CD4-positive, alpha-beta memory T cell (primary cell): Measurements from ENCODE around the gene SMIM26. TPM values are rescaled to one million over a fixed set of nuclear protein-coding genes. Genes with fewer than 3 reads are reported as not detected.
"Not testable (repeated sequence)": the region's sequence is repeated elsewhere in the genome, so short reads cannot be mapped to it uniquely, and the experiment has no call there.

Experiments used
- CTCF ChIA-PET: fragments of 350-600 bp; sonication (Branson Sonifier 250); formaldehyde crosslinking; loops from one replicate; lab custom pipeline; 2021; ENCODE audit warnings: inconsistent platforms; ENCODE audit not compliant: partially characterized antibody; lab: Charles Lee
- POLR2A ChIA-PET: fragments of 350-600 bp; sonication (Branson Sonifier 250); formaldehyde crosslinking; loops from one replicate; lab custom pipeline; 2021; ENCODE audit not compliant: partially characterized antibody; lab: Charles Lee
- DNase-seq, 5 donors: peaks; one replicate each; pipeline versions ENCODE4 v3.0.0 to v3.0.0-alpha.2; 2020 to 2022; ENCODE audit warnings: mixed read lengths in 1 of 5
- H3K27ac ChIP-seq: one replicate; pipeline ENCODE4 v1.7.0; 2013; ENCODE audit warnings: low read depth, low read length
- H3K27me3 ChIP-seq: 2 replicates; pipeline ENCODE4 v1.7.0; 2013; ENCODE audit warnings: mild to moderate bottlenecking, low read length, moderate library complexity; ENCODE audit not compliant: insufficient read depth
- H3K36me3 ChIP-seq: 2 replicates; pipeline ENCODE4 v1.7.0; 2013; ENCODE audit warnings: mild to moderate bottlenecking, low read length, moderate library complexity; ENCODE audit not compliant: insufficient read depth
- H3K4me1 ChIP-seq: 2 replicates; pipeline ENCODE4 v1.7.0; 2013; ENCODE audit warnings: mild to moderate bottlenecking, low read length, moderate library complexity; ENCODE audit not compliant: insufficient read depth
- H3K4me3 ChIP-seq, 2 donors: one replicate each; pipeline ENCODE4 v1.7.0; 2013; ENCODE audit warnings: low read length in 2 of 2, mild to moderate bottlenecking in 1 of 2
- H3K9me3 ChIP-seq, 2 donors: one replicate each; pipeline ENCODE4 v1.7.0; 2013; ENCODE audit warnings: low read length in 2 of 2, control low read depth in 1 of 2; ENCODE audit not compliant: control insufficient read depth in 1 of 2
- H3K27ac Mint-ChIP-seq, 7 donors: one replicate each; pipeline ENCODE4 v1.8.0; 2020 to 2021; ENCODE audit warnings: mixed read lengths in 7 of 7, mild to moderate bottlenecking in 6 of 7, inconsistent platforms in 3 of 7, moderate library complexity in 3 of 7
- H3K27me3 Mint-ChIP-seq, 2 donors: one replicate each; pipeline ENCODE4 v1.8.0; 2020 to 2021; ENCODE audit warnings: mixed read lengths in 2 of 2
- H3K36me3 Mint-ChIP-seq, 2 donors: one replicate each; pipeline ENCODE4 v1.8.0; 2020 to 2021; ENCODE audit warnings: mixed read lengths in 2 of 2, inconsistent platforms in 1 of 2, mild to moderate bottlenecking in 1 of 2
- H3K4me1 Mint-ChIP-seq, 4 donors: one replicate each; pipeline ENCODE4 v1.8.0; 2020 to 2021; ENCODE audit warnings: mixed read lengths in 4 of 4, mild to moderate bottlenecking in 1 of 4
- H3K4me3 Mint-ChIP-seq, 8 donors: one replicate each; pipeline ENCODE4 v1.8.0; 2020 to 2021; ENCODE audit warnings: mixed read lengths in 8 of 8, mild to moderate bottlenecking in 7 of 8, moderate library complexity in 6 of 8, inconsistent platforms in 3 of 8
- H3K9me3 Mint-ChIP-seq, 8 donors: one replicate each; pipeline ENCODE4 v1.8.0; 2020 to 2021; ENCODE audit warnings: mixed read lengths in 8 of 8, mild to moderate bottlenecking in 5 of 8, inconsistent platforms in 3 of 8, moderate library complexity in 1 of 8
- intact Hi-C: fragments of 100-400 bp; cut with micrococcal nuclease; formaldehyde crosslinking; loops from one replicate; pipeline ENCODE4 v1.15.1; 2023
- polyA plus RNA-seq, 2 donors: library from polyadenylated mRNA; unstranded; fragments of 300-500 nt; fragmentation: Illumina TruSeq; gene quantifications; one replicate each; pipeline ENCODE4 v1.2.3, GENCODE V29; 2021
- total RNA-seq, 2 experiments: library from RNA; stranded (reverse); gene quantifications; one replicate each; pipeline ENCODE4 v1.2.3, GENCODE V29; 2021

SMIM26 gene
- 10 to 100 TPM; 60.2 to 64.2 TPM for total RNA-seq
- 100 to 1,000 TPM; 186 to 233 TPM for polyA plus RNA-seq

GRCh38 chr20:18566892-18567738, at the start of gene SMIM26:
SMIM26 (plus strand) TSS chr20:18567432; CDS start chr20:18567479, 47 bp downstream.
- Mint-ChIP-seq H3K9me3 (peaks cover 0 to 4% (median under 1%) of the 10 kb centered on the region in 8 donors), H3K36me3 (peaks cover 25 to 39% of the 10 kb centered on the region in 2 donors), H3K4me3 (peak within 1 kb of the TSS; percentile 94 to 99 (median 97)), H3K4me1 (peaks cover 9 to 34% (median 14%) of the 10 kb centered on the region in 4 donors), H3K27me3 (no peaks in the 10 kb centered on the region), H3K27ac (peak within 1 kb of the TSS; percentile 93 to 100 (median 99))
- peaks cover 9% of the 10 kb centered on the region for H3K36me3 ChIP-seq
- peaks cover 13% of the 10 kb centered on the region for H3K4me1 ChIP-seq
- intact Hi-C loops, result loop anchor here (1.0 to 10.0 kb wide), 7 partner anchors 20 to 599 kb away; partner anchors contain the start of genes DZANK1, KAT14, PET117 and POLR3F
- ChIA-PET CTCF (no interaction called here), POLR2A (interaction anchor here (1.0 to 6.7 kb wide), 11 partner anchors 18 to 429 kb away, joined by 3 to 63 read pairs (median 4); partner anchors contain the start of genes DTD1, KAT14, PET117 and RBBP9)
- peak; percentile 92 to 94 (median 93) for DNase-seq
- H3K27me3 ChIP-seq, result no peaks in the 10 kb centered on the region
- H3K27ac ChIP-seq, result peak within 1 kb of the TSS; percentile 96
- H3K9me3 ChIP-seq, result no peaks in the 10 kb centered on the region
- peak within 1 kb of the TSS; percentile 77 to 78 for H3K4me3 ChIP-seq

- H3K27me3 Mint-ChIP-seq, H3K4me1 ChIP-seq, POLR2A ChIA-PET, H3K4me3 ChIP-seq, H3K27me3 ChIP-seq, DNase-seq, H3K4me1 Mint-ChIP-seq, H3K27ac ChIP-seq, CTCF ChIA-PET, intact Hi-C loops, H3K4me3 Mint-ChIP-seq, H3K9me3 Mint-ChIP-seq, H3K27ac Mint-ChIP-seq, H3K9me3 ChIP-seq: not testable (repeated sequence)
- H3K36me3 ChIP-seq, result peaks cover 23% of the 10 kb centered on the region
- H3K36me3 Mint-ChIP-seq, result peaks cover 25 to 26% of the 10 kb centered on the region in 2 donors
These were observed 45.2 kb upstream of the SMIM26 start for GRCh38 chr20:18522066-18522465.

- POLR2A ChIA-PET, result no interaction called here
- no peak overlapping the region for H3K27ac Mint-ChIP-seq
- intact Hi-C loops, result no loop called here
- DNase-seq, result no peak
- Histone ChIP-seq H3K4me1 (no peaks in the 10 kb centered on the region), H3K27me3 (no peaks in the 10 kb centered on the region), H3K4me3 (no peak overlapping the region), H3K27ac (no peak overlapping the region), H3K9me3 (no peaks in the 10 kb centered on the region), H3K36me3 (peaks cover 32% of the 10 kb centered on the region)
- H3K4me1 Mint-ChIP-seq, result no peaks in the 10 kb centered on the region
- no peaks in the 10 kb centered on the region for H3K27me3 Mint-ChIP-seq
- no peak overlapping the region for H3K4me3 Mint-ChIP-seq
- no peaks in the 10 kb centered on the region for H3K9me3 Mint-ChIP-seq
- H3K36me3 Mint-ChIP-seq, result peaks cover 33 to 34% of the 10 kb centered on the region in 2 donors
- CTCF ChIA-PET, result no interaction called here
These were observed 44.2 kb upstream of the SMIM26 start for GRCh38 chr20:18523066-18523465.

- no peaks in the 10 kb centered on the region for H3K27me3 Mint-ChIP-seq
- ChIA-PET POLR2A (no interaction called here), CTCF (no interaction called here)
- H3K4me3 ChIP-seq, result no peak overlapping the region
- no peak overlapping the region for H3K27ac ChIP-seq
- H3K4me3 Mint-ChIP-seq, result no peak overlapping the region
- H3K36me3 Mint-ChIP-seq, result peaks cover 46 to 50% of the 10 kb centered on the region in 2 donors
- no peak for DNase-seq
- H3K4me1 Mint-ChIP-seq, result peaks cover 0 to 2% (median 0%) of the 10 kb centered on the region in 4 donors
- no peaks in the 10 kb centered on the region for H3K9me3 ChIP-seq
- H3K9me3 Mint-ChIP-seq, result no peaks in the 10 kb centered on the region
- H3K36me3 ChIP-seq, result peaks cover 48% of the 10 kb centered on the region
- H3K27ac Mint-ChIP-seq, result peak overlapping the region in 1 of 7 donors; percentile 49
- no peaks in the 10 kb centered on the region for H3K4me1 ChIP-seq
- intact Hi-C loops, result no loop called here
- no peaks in the 10 kb centered on the region for H3K27me3 ChIP-seq
These were observed 42.6 kb upstream of the SMIM26 start for GRCh38 chr20:18524646-18525045.

GRCh38 chr20:18526761-18527160, 40.5 kb upstream of the SMIM26 start:
- H3K27me3 ChIP-seq, H3K9me3 Mint-ChIP-seq, CTCF ChIA-PET, H3K4me1 ChIP-seq, H3K4me3 ChIP-seq, POLR2A ChIA-PET, H3K27me3 Mint-ChIP-seq, H3K27ac ChIP-seq, DNase-seq, H3K9me3 ChIP-seq, H3K27ac Mint-ChIP-seq, intact Hi-C loops, H3K4me1 Mint-ChIP-seq, H3K4me3 Mint-ChIP-seq: not testable (repeated sequence)
- H3K36me3 Mint-ChIP-seq, result peaks cover 57 to 66% of the 10 kb centered on the region in 2 donors
- peaks cover 60% of the 10 kb centered on the region for H3K36me3 ChIP-seq

- H3K4me3 Mint-ChIP-seq, result no peak overlapping the region
- Histone ChIP-seq H3K9me3 (no peaks in the 10 kb centered on the region), H3K36me3 (peaks cover 65% of the 10 kb centered on the region), H3K27me3 (no peaks in the 10 kb centered on the region), H3K4me3 (no peak overlapping the region), H3K4me1 (no peaks in the 10 kb centered on the region), H3K27ac (no peak overlapping the region)
- peak overlapping the region in 1 of 7 donors; percentile 12 for H3K27ac Mint-ChIP-seq
- intact Hi-C loops, result no loop called here
- no peak for DNase-seq
- peaks cover 0 to 2% (median 0%) of the 10 kb centered on the region in 4 donors for H3K4me1 Mint-ChIP-seq
- peaks cover 63 to 72% of the 10 kb centered on the region in 2 donors for H3K36me3 Mint-ChIP-seq
- no peaks in the 10 kb centered on the region for H3K27me3 Mint-ChIP-seq
- ChIA-PET POLR2A (no interaction called here), CTCF (no interaction called here)
- no peaks in the 10 kb centered on the region for H3K9me3 Mint-ChIP-seq
These were observed 39.9 kb upstream of the SMIM26 start for GRCh38 chr20:18527339-18527738.

- Histone ChIP-seq H3K27me3 (no peaks in the 10 kb centered on the region), H3K27ac (no peak overlapping the region), H3K36me3 (peaks cover 70% of the 10 kb centered on the region), H3K4me1 (no peaks in the 10 kb centered on the region), H3K4me3 (no peak overlapping the region), H3K9me3 (no peaks in the 10 kb centered on the region)
- no peak for DNase-seq
- Mint-ChIP-seq H3K4me3 (no peak overlapping the region), H3K4me1 (peaks cover 0 to 2% (median 0%) of the 10 kb centered on the region in 4 donors), H3K9me3 (no peaks in the 10 kb centered on the region), H3K36me3 (peaks cover 68 to 77% of the 10 kb centered on the region in 2 donors), H3K27ac (no peak overlapping the region), H3K27me3 (no peaks in the 10 kb centered on the region)
- intact Hi-C loops, result no loop called here
- ChIA-PET CTCF (interaction anchor here (1.7 kb wide), 1 partner anchor 113 kb away, joined by 6 read pairs; no protein-coding TSS in a partner anchor), POLR2A (no interaction called here)
These were observed 39.4 kb upstream of the SMIM26 start for GRCh38 chr20:18527836-18528235.
